NCI-H2171 (cell line): ENCODE data around the gene GMCL1.
"Not testable (repeated sequence)": the region's sequence is repeated elsewhere in the genome, so short reads cannot be mapped to it uniquely, and the experiment has no call there.

ENCODE experiments used
- DNase-seq: peaks from one replicate; lab custom pipeline; 2025; lab: John Stamatoyannopoulos, UW

Gene GMCL1, protein sequence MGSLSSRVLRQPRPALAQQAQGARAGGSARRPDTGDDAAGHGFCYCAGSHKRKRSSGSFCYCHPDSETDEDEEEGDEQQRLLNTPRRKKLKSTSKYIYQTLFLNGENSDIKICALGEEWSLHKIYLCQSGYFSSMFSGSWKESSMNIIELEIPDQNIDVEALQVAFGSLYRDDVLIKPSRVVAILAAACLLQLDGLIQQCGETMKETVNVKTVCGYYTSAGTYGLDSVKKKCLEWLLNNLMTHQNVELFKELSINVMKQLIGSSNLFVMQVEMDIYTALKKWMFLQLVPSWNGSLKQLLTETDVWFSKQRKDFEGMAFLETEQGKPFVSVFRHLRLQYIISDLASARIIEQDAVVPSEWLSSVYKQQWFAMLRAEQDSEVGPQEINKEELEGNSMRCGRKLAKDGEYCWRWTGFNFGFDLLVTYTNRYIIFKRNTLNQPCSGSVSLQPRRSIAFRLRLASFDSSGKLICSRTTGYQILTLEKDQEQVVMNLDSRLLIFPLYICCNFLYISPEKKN

DNA sequence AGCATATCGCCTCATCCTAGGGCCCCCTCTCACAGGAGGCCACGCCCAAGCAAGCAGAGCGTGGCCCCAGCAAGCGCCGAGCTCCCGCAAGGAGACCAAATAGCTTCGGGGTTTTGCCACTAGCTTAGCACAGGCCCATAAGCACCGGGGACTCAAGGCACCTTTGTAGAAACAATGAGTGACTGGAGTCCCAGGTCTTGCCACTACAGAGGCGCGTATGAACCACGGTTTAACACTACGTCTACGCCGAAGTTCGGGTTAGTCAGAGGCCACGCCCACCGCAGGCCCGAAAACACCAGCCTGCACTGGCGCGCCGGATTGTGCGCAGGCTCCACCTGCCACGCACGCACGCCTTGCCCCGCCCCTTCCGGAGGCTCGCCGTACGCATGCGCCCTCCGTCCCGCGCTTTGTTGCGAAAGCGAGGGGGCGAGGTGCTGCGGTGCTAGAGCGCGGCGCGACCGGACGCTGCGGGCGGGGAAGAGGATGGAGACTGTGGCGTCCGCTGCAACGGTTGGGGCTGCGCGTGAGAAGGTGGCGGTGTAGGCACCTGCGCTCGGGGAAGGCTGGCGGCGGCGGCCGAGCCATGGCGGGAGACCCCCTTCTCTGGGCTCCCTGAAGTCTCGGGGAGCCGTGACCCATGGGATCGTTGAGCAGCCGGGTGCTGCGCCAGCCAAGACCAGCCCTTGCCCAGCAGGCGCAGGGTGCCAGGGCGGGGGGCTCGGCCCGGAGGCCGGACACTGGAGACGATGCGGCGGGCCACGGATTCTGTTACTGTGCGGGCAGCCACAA is at the start of gene GMCL1:
Gene GMCL1, plus strand, starts transcription at position 405 of the 789 bp plus-strand sequence. Its CDS starts 233 bp downstream, at position 638.
- DNase-seq = peak; percentile 92

DNA sequence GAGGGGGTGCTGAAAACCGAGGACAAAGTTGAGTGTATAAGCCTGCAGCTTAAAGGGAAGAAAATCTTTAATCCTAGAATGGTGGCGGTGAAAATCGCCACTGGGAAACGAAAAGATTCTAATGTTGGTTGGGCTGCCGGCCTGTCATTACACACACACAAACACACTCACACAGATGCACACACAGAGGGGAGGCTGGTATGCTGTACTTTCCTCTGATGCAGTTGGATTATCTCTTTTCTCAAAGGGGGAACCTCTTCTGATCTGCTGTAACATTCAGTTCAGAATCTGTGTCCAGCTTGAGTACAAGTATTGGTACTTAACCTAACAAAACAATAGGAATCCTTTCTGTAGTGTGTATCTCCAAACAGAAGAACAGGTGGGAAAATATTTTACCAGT is 48.5 kb upstream of the GMCL1 start:
- DNase-seq = no peak

DNA sequence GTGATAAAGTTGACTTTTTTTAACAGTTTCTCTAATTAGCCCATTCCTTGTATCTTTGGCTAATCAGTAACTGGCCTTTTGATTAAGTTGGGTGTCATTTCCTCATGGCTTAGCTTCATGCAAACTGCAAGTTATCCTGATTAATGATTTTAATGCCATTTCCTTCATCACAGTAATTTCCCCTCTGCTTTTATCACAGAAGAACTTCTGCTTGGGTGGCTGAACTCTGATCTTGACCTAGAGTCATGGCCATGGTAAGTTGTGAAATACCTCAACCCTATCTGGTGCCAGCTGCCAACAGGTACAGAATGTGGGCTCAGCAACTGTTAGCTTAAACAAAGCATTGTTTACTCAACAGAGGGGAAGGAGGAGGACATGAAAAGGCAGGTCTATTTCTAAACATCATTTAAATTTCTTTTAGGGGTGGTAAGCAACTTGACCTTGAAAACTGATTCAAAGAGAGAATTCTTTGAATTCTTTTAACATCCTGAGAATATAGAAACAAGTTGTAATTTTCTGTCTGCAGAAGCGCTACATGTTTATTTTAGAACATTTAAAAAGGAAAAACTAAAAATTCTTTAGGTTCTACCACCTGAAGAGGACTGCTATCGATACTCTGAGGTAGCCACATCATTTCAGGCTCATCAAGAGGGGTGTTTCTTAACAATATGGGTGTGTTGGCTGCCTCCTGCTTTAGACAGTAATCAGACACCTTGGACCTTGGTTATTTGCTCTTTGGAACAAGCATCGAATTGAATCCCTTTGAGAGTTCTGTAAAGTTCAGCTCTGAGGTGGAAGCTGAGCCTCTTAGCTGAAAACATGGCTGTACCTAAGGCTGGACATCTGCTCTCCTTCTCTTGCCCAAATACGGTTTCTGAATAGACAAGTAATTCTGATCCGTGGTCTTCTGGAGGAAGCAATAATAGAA is 47.9 kb upstream of the GMCL1 start:
- peak; percentile 36 for DNase-seq

DNA sequence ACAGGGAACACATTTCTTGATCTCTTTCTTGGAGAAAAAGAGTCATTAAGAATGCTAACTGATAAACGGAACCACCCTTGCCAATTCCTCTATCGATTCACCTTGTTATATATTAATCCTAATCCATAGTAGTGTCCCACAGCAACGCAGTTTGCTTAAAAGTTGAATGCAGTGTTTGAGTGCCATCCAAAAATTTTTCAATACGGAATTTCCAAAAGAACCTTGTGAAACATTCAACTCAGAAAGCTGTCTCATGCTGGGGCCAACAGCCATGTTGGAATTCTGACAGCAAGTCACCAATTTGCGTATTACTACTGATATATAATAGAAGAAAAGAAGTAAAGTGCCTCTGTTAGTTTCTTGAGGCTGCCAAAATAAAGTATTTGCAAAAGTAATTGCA is 45.2 kb upstream of the GMCL1 start:
- DNase-seq = no peak

DNA sequence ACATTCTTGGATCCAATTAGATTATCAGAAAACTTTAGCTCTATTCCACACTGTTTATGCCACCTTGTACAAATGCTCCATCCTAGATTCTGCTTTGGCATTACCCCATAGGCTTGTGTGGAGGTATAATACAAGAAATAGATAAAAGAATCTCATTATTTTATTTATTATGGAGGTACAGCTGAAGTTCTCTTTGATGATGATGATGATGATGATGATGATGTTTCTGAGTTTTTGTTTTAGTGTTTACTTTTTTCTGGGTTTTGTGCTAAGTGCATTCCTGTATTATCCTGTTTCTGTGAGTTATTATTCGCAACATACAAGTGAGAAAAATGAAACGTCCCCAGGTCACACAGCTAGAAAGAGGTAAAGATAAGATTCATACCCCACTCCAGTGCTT is 44.1 kb upstream of the GMCL1 start:
- DNase-seq = no peak

DNA sequence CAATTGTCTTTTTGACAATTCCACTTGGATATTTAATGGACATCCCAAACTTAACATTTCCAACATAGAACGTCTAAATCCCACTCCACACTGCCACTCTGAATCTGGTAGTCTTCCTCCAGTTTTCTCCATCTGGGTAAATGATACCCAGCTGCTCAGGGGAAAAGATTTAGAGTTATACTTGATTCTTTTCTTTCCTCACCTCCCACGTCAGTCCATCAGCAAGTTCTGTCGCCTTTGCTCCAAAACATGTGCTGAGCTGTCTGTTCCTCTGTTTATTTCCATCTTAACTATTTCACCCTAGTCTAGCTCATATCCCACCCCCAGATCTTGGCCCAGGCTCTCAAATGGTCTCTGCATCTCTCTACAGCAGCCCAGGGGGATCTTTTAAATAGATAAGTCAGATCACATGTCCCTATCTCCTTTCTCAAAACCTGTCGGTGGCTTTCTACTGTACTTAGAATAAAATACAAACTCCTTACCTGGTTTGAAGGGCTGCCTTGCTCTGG is 43.4 kb upstream of the GMCL1 start:
- DNase-seq = no peak

DNA sequence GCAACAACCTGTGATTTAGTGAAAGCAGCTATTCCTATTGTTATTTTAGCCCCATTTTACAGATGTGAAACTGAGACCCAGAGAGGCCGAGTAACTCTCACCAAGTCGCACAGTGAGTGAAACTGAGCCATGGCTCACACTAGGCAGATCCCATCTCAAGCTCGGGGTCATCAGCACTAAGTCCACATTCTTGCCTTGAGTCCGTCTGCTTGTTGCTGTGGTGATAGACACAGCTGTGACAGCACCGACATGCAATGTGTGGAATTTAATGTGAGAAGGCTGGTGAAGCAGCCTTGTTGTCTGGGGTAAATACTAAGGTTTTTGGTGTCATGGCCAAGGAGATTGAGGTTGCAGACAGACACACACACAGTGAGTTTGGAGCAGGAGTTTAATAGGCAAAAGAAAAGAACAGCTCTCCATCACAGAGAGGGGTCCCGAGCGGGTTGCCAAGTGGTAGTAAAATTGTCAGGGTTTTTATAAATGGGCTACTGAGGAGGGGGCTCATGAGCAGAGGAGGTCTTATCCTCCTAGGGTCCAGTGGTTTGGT is 40.2 kb upstream of the GMCL1 start:
- DNase-seq = no peak

DNA sequence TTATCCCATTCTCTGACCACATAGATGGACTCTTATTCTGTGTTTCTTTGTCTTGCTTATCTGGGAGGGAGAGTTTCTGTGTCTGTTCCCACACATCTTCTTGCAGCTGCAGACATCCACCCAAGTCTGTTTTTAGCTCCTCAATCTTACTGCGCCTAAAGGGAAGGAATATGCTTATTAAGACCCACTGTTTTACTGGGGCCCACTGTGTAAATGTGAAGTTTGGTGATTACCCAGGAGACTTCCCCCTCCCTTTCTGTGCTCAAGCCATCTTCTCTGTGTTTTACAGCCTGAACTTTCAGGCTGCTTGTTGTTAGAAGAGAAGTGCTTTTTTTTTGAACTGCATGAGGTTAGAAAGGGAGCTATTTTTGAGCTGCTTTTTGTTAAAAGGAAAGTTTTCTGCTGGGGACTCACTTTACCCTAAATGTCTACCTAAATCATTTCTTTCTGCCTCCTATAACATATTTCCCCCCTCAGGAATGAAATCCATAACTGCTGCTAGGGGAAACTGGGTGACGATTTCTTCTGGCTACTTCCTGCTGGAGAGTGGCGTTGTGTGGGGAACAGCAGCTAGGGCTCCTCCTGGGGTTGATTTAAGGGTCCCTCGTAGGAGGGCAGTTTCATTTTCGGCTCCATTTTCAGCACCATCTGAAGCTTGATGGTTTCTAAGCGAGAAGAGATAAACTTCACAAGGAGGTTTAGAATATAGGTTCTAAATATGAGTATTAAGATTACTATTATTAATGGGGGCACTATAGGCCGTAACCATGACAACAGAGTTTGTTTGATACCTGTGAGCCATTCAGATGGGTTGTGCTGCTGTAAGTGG is 39.5 kb upstream of the GMCL1 start:
- DNase-seq = no peak

DNA sequence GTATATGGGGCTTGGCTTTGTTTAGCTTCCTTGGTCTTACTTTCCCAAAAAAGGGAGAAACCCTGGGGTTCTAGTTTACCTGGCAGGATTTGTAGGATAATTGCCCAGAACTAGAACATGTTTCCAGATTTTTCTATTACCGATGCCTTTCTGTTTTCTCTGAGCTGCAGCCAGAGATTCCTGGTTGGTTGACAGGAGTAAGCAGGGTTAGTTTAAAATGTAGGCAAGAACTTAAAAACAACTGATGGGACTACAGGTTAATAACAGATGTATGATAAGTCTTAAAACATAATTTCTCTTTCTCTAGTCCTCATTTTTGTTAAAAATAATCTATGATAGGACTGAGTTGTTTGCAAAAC is 38.9 kb upstream of the GMCL1 start:
- no peak for DNase-seq

DNA sequence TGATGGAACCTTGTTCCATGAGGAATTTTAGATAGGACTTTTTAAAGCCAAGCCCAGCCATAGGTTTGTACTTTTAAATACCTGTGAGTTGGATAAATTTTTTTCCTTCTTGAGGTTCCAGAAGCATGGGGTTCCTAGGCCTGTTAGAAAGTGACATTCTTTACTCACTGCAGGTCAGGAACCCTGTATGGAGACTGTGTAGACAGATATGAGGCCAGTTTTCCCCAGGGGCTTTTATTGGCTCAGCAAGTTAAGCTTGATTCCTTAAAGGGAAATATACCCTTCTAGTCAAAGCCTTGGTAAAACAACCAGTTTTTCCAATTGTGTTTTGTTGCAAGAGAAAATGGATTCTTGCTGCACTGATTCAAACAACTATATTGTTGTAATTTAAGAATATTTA is 38.4 kb upstream of the GMCL1 start:
- no peak for DNase-seq

DNA sequence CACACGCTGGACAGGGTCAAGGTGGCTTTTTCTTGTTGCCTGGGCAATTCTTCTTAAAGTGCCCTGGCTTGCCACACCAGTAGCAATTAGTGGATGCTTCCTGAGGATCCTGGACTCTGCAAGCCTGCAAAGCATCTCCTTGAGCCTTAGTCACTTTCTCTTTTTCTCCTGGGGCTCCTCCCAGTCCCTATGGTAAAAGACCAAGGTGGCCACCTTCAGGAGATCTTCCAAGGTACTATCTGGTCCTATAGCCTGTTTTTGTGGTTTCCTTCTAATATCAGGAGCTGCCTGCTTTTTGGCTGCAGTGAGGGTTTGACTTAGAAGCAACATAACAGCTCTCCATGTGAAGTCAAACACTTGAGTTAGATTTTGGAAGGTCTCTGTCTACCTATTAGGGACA is 33.3 kb upstream of the GMCL1 start:
- no peak for DNase-seq

DNA sequence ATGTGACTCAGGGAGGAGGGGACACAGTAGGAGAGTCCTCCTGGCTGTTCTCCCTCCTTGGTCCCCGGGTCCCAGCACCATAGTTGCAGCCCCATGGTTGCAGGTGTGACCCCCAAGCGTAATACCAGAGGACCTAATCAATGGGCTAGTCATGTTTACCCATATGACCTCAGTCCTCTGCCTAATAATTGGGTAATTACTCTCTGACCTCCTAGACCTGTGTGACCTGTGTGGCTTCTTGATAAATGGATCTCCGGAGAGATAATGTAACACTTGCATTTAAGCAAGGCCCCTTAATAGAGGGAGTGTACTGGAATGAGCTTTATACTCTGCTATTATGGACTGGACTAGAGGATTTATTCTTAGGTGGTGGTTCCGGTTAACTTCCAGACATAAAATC is 32.2 kb upstream of the GMCL1 start:
- DNase-seq = no peak

DNA sequence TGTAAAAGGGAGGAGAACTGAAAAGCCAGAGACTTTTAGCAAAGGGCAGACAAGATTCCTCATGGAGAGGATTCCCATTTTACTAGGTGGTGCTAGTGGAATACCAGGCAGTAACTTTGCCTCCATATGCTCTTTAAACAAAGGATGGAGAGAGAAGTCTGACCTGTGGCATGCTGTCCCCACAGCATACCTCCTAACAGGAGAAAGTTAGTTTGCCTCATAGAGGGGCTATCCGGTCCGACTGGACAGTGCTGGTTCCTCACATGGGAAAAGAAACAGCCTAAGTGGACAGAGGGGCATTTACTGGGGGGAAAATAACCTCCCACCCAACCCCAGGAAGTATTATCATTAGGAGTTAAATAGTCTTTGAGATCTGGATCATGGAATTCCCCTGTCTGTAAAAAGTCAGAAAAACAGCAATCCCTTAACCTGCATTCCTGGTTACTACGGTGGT is 31.6 kb upstream of the GMCL1 start:
- no peak for DNase-seq

DNA sequence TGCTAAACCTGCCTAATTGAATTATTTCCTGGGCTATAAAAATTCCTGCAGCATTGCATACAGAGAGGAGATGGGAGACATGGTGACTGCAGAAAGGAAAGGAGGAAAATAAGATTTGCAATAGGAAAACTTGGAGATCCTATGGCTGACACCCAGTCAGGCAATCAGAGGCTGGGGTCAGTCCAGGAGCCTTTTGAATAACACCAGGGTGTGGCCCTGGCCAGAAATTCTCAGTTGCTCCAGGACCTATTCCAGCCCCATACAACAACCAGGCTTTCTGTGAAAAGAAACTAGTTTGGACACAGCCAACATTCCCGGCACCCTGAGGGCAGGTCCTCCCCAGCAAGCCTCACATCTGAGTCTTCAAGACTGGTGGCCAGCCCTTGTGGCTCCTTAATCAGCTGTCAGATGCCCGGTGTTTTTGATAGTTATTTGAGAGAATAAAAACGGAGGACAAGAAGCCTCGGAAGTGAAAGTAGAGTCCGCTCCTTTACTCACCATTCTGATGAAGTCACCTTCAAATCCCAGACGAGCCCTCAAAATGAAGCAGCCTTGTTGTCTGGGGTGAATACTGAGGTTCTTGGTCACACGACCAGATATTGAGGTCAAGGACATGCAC is 31.1 kb upstream of the GMCL1 start:
- no peak for DNase-seq

DNA sequence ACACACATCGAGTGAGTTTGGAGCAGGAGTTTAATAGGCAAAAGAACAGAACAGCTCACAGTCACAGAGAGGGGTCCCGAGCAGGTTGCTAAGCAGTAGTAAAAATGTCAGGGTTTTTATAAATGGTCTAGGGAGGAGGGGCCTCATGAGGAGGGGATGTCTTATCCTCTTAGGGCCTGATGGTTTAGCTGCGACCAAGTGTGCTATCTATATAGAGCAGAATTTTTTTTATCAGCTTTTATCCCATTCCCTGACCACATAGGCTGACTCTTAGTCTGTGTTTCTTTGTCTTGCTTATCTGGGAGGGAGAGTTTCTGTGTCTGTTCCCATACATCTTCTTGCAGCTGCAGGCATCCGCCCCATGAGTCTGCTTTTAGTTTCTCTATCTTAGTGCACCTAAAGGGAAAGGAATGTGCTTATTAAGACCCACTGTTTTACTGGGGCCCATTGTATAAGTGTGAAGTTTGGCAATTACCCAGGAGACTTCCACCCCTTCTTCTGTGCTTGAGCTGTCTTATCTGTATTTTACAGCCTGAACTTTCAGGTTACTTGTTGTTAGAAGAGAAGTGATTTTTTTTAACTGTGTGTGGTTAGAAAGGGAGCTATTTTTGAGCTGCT is 30.4 kb upstream of the GMCL1 start:
- DNase-seq = no peak

DNA sequence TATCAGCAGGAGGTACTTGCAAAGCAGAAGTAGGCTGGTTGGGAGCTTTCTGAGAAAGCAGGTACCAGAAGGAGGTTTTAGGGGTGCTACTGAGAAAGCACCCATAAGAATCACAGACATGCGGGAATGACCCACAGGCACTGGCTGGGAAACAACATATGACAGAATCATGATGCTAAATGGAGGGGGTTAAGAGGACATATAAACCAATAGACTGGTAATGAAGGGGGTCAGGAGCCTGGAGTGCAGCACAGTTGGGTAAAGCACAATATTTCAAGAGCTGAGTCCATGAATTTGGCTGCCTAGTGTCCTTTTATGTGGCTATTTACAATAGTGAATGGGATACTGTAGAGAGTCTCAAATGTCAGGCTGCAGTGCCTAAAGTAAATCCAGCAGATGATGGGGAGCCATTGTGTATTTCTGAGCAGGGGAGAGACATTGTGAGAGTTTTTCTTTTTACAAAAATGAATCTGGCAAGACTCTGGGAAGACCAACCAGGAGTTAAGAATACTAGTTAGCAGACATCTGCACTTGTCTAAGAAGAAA is 27.6 kb upstream of the GMCL1 start:
- DNase-seq = no peak

DNA sequence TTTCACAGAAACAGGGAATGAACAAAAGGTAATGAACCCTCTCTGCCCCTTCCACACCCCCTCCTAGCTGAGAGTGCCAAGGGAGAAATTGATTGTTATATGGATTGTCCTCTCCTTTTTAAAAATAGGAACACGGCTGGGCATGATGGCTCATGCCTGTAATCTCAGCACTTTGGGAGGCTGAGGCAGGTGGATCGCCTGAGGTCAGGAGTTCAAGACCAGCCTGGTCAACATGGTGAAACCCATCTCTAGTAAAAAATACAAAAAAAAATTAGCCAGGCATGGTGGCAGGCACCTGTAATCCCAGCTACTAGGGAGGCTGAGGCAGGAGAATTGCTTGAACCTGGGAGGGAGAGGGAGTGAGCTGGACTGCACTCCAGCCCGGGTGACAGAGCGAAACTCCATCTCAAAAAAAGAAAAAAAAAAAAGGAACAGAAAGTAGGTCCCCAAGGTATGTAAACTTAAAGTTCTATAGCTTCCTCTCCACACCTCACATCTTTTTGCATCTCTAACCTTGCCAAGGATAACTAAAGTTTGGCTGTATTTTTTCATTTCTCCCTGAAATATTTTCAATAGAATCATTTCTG is 26.6 kb upstream of the GMCL1 start:
- DNase-seq = not testable (repeated sequence)

DNA sequence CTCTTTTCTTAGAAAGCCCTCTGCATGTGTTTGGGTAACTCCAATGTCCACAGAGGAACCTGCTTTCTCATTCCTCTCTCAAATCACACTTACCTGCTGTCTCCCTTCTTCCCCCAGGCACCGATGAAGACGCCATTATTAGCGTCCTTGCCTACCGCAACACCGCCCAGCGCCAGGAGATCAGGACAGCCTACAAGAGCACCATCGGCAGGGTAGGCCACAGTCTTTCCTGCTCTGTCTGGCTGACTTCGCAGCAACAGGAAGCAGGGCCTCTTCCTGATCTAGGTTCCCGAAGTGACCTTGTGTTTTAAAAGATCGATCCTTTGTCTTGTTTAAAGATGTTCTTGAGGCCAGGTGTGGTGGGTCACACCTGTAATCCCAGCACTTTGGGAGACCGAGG is 25.0 kb upstream of the GMCL1 start:
- no peak for DNase-seq

DNA sequence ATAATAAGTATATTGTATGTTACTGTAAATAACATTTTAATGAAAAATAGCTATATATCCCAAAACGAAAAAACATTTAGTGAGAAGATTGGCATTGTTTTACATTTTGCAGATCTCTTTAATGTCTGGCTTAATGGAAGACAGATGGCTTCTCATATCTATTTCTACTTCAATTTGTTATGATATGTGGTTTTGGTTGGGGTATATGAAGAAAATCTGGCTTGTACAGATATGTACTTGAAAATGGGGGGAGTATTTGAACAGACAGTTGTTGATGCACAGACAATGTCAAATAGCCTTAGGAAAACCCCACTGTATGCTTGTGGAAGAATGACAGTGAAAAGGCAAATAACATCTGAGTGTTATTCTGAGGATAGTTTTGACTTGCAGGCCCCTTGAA is 23.6 kb upstream of the GMCL1 start:
- no peak for DNase-seq
